ENCODE measurements around the gene SDF4.
A peak's percentile ranks its signal among the peaks of the same experiment; 100 is the strongest.

SDF4 gene

DNA sequence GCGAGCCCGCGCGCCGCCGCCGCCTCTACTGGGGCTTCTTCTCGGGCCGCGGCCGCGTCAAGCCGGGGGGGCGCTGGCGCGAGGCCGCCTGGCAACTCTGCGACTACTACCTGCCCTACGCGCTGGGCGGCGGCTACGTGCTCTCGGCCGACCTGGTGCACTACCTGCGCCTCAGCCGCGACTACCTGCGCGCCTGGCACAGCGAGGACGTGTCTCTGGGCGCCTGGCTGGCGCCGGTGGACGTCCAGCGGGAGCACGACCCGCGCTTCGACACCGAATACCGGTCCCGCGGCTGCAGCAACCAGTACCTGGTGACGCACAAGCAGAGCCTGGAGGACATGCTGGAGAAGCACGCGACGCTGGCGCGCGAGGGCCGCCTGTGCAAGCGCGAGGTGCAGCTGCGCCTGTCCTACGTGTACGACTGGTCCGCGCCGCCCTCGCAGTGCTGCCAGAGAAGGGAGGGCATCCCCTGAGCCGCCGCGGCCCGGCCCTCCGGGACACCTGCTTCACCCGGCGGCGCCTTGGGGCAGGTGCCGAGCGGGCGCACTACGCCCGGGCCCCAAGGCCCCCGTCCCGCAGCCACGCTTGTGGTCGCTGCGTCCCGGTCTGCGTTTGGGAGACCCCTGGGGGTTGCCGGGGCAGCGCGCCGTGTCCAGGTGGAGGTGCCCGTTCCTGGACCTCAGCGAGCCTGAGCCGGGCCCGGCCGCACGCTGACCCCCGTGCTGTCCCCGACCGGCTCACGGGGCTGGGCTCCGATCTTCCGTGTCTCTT, 1.2 kb upstream of the SDF4 start:
- H3K4me3 ChIP-seq (ENCODE audit: low read length): peak overlapping the region; percentile 51; the same call in 1 of the 2 replicates
- no peak for TF ChIP-seq ZNF274 (IDR thresholded peaks at IDR 0.05; ENCODE audit: low read depth, low read length)

DNA sequence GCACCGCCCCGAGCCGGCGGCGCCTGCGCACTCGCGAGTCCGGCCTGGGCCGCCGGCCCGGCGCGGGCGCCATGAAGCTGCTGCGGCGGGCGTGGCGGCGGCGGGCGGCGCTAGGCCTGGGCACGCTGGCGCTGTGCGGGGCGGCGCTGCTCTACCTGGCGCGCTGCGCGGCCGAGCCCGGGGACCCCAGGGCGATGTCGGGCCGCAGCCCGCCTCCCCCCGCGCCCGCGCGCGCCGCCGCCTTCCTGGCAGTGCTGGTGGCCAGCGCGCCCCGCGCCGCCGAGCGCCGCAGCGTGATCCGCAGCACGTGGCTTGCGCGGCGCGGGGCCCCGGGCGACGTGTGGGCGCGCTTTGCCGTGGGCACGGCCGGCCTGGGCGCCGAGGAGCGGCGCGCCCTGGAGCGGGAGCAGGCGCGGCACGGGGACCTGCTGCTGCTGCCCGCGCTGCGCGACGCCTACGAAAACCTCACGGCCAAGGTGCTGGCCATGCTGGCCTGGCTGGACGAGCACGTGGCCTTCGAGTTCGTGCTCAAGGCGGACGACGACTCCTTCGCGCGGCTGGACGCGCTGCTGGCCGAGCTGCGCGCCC, 501 bp upstream of the SDF4 start, which contains the start of gene B3GALT6:
Gene B3GALT6, plus strand, starts transcription at position 30 of the 588 bp plus-strand sequence. Its CDS starts 42 bp downstream, at position 72.
- no peak for TF ChIP-seq ZNF274 (IDR thresholded peaks at IDR 0.05; ENCODE audit: low read depth, low read length)
- peak within 1 kb of the TSS; percentile 73 for H3K4me3 ChIP-seq (ENCODE audit: low read length)

DNA sequence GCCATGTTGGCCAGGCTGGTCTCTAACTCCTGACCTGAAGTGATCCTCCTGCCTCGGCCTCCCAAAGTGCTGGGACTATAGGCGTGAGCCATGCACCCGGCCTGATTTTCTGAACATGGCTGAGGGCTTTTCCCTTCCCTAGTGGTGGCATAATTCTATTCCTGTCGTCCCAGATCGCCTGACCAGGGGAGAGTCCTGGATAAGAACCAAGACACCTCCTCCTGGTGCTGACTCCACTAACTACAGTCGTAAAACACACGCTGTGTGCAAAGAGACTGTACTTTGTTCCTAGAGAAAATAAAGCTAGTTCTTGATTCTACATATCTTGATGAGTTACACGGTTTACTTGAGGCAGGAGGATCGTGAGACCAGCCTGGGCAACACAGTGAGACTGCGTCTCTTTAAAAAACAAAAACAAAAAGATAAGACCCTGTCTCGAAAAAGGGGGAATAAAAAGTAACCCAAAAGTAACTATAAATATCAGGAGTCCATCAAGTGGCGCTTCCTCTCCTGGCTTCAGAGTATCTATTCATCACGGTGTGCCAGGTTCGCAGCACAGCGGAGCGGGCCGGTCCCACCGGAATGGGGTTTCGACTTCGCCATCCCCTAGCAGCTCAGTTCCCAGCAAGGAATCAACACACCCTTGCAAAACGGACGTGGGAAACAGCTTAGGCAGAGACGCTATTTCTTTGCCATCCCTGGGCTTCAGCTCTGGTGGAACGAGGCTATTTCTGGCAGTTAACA, 973 bp downstream of the SDF4 start:
- H3K4me3 ChIP-seq (ENCODE audit: low read length): peak overlapping the region; percentile 73
- no peak for TF ChIP-seq ZNF274 (IDR thresholded peaks at IDR 0.05; ENCODE audit: low read depth, low read length)

DNA sequence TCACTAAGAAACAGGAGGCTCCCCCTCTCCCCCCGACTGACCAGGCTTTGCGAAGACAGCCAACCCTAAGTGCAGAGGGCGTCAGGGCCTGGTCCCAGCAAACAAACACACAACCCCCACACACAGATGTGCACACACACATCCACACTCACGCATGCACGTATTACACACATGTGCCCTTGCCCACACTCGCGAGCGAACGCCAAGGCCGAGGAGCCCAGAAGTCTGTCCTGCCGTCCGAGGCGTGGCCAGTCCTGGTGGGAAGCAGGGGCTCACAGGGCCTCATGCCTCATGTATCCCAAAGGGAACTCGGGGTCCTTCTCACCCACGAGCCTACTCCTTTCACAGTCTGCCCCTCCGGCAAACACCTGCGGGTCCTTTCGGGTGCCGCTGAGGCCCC, 2.0 kb downstream of the SDF4 start:
- no peak for TF ChIP-seq ZNF274 (IDR thresholded peaks at IDR 0.05; ENCODE audit: low read depth, low read length)
- H3K4me3 ChIP-seq (ENCODE audit: low read length): no peak overlapping the region

DNA sequence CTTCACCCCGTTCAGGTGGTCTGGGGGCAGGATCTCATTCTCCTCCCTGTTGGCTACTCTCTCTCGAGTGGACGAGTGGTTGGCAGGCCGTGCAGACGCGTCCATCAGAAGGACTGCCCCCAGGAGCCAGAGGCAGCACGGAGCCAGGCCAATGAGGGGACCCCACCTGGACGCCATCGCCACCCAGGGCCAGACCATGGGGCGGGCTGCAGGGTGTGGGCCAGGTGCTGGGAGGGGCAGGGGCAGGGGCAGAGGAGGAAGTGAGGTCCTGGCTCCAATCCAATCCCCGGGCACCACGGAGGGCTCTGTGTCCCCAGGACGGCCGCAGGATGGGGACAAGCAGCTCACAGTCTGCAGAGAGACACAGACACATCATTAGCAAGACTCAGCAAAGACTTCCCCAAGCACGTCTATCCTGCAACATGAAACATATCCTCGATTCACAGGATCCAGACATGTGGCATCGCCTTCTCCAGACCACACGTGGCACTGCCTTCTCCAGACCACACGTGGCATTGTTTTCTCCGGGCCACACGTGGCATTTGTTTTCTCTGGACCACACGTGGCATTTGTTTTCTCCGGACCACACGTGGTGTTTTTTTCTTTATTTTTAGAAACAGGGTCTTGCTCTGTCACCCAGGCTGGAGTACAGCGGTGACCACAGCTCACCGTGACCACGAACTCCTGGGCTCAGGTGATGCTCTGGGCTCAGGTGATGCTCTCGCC, 3.0 kb downstream of the SDF4 start:
- no peak overlapping the region for H3K4me3 ChIP-seq (ENCODE audit: low read length)
- no peak for TF ChIP-seq ZNF274 (IDR thresholded peaks at IDR 0.05; ENCODE audit: low read depth, low read length)

DNA sequence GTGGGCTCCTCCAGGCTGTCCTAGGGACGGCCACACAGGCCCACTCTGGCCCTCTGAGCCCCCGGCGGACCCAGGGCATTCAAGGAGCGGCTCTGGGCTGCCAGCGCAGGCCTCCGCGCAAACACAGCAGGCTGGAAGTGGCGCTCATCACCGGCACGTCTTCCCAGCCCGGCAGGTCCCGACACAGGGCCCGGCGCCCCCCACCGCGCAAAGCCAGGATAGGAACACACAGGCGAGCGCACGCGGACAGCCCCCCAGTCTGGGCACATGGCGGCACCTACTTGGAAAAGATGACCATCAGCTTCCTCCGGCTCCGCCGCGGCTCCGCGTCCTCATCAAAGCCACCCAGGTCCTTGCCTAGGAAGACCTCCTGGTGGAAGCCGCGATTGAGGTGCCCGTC, 3.6 kb downstream of the SDF4 start:
- no peak for TF ChIP-seq ZNF274 (IDR thresholded peaks at IDR 0.05; ENCODE audit: low read depth, low read length)
- no peak overlapping the region for H3K4me3 ChIP-seq (ENCODE audit: low read length)

DNA sequence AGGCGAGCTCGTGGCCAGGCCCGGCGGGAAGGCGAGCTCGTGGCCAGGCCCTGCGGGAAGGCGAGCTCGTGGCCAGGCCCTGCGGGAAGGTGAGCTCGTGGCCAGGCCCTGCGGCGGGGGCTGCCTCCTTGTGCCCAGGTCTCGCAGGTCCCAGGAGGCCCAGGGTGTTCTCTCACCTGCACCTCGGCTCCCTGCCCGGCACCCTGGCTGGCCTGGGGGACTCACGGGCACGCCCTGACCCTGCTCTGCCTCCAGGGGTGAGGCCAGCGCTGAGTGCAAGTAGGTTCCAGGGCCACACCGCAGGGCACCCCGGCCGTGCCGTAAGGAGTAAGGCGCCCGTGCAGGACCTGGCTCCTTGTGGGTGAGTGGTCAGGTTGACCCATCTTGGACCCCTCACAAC, 4.4 kb downstream of the SDF4 start:
- H3K4me3 ChIP-seq (ENCODE audit: low read length): no peak overlapping the region
- TF ChIP-seq ZNF274 (IDR thresholded peaks at IDR 0.05; ENCODE audit: low read depth, low read length): no peak

DNA sequence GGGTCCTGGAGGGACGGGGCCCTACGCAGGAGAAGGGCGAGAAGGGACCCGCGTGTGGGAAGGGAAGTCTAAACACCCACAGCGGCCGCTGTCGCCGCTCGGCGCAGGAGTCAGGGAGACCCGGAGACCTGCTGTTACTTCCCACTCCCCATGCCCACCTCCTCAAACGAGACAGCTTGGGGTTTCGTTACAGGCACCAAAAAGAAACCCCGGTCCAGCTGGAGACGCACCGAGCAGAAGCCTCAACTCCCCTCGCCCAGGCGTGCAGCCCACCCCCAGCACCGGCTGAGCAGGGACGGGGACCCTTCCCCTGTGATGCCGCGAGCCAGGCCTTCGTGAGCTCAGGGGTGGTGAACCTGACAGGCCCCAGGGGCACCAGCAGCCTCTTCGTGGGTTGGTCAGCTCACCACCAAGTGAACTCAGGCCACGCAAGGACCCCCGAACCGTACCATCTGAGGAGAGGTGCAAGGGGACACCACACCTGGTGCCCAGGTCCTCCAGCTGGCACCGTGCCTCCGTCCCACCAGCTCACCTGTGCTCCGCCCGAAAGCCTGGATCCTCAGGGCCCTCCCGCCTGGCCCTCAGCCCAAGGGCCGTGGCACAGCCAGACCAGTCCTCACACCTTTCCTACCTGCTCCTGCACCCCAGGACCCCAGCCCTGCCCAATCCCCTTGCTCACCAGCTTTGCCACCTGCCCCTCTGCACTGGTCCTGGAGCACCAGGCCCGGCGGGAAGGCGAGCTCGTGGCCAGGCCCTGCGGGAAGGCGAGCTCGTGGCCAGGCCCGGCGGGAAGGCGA, 5.0 kb downstream of the SDF4 start:
- TF ChIP-seq ZNF274 (IDR thresholded peaks at IDR 0.05; ENCODE audit: low read depth, low read length): no peak
- no peak overlapping the region for H3K4me3 ChIP-seq (ENCODE audit: low read length)

DNA sequence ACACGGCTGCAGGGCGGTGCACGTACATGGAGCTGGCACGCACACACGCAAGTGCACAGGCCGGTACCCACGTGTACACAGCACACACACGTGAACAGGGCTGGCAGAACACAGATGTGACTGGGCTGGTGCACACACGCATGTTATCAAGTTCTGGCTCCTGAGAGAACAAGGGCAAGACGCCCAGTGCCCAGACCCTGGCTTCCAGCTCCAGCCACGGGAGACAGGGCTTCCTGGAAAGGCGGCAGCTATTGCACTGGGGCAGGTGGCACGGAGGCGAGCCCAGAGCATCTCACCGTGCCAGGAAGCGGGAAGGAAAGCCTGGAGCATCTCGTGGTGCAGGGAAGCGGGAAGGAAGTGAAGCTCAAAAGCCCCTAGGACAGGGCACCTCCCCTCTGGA, 5.9 kb downstream of the SDF4 start:
- no peak overlapping the region for H3K4me3 ChIP-seq (ENCODE audit: low read length)
- no peak for TF ChIP-seq ZNF274 (IDR thresholded peaks at IDR 0.05; ENCODE audit: low read depth, low read length)

DNA sequence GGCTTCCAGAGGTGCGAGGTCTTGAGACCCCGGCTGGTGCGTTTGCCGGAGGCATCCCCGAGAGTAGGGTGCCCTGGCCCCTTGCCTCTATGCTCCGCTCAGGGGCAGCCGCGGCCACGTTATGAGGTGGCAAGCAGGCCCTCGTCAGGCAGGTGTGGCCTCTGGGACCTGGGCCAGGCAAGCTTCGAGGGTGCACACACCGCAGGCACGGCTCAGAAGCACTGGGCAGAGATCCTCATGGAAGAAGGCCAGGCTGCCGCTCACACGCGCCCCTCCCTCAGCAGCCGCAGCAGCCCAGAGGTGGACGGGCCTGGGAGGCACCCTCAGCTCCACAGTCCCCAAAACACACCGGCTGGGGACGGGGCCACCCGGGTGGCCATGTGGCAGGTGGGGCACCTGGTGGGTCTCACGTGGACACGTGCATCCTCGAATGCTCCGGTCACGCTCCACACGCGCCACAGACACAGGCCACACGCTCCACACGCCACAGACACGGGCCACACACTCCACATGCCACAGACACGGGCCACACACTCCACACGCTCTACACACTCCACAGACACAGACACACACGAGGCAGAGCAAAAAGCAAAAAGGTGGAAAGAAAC, 6.5 kb downstream of the SDF4 start:
- H3K4me3 ChIP-seq (ENCODE audit: low read length): no peak overlapping the region
- TF ChIP-seq ZNF274 (IDR thresholded peaks at IDR 0.05; ENCODE audit: low read depth, low read length): no peak

DNA sequence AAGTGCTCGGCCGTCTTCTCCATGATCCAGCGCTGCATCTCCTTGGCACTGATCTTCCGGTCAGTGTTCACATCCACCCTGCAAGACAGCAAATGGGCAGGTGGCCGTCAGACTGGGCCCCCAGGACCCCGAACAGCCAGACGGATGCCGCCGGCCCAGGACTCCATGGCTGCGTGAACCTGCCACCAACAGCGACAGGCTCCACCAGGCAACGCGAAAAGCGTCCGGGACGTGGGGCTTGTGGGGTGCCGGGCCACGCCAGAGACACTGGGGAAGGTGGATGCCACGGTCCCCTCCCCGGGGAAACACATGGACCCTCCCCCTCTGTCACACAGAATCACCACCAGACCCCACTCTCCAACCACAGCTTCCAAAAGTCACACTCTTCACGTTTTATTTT, 7.9 kb downstream of the SDF4 start:
- no peak overlapping the region for H3K4me3 ChIP-seq (ENCODE audit: low read length)
- no peak for TF ChIP-seq ZNF274 (IDR thresholded peaks at IDR 0.05; ENCODE audit: low read depth, low read length)

DNA sequence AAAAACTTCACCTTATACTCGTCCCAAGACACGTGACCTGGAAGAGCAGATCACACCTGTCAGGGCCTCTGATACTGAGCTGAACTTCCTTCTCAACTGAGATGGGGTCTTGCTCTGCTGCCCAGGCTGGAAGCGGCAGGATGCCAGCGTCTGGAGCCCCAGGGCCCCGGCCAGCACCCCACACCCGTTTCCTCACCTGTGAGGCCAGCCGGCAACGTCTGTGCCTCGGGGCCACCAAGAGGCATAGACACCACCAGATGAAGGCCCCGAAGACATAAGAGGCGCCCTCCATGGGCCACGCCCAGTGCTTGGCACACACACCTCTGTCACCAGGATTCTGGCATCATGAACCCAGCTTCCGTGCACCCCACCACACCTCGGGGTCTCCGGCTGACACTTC, 8.5 kb downstream of the SDF4 start:
- H3K4me3 ChIP-seq (ENCODE audit: low read length): no peak overlapping the region
- TF ChIP-seq ZNF274 (IDR thresholded peaks at IDR 0.05; ENCODE audit: low read depth, low read length): no peak

DNA sequence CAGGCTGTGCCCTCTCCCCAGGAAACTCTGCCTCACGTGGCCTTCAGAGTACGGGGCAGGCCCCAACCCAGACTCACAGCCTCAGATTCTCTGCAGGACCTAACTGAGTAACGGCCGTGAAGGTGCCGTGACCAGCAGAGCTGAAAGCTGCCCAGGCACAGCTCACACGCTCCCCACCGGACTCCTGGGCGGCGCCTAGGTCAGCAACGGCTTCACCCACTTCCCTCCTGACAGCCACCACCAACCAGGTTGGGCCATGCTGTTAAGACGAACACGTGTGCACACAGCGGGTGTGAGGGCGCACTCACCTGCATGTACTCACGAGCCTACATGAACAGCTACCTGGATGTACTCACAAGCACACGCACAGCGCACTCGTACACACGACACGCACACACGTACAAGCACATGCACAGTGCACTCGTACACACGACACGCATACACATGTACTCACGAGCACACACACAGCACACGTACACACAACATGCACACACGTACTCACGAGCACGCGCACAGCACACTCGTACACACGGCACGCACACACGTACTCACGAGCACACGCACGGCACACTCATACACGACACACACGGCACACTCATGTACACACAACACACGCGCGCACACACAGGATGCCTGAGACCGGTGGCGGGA, 9.1 kb downstream of the SDF4 start:
- no peak overlapping the region for H3K4me3 ChIP-seq (ENCODE audit: low read length)
- no peak for TF ChIP-seq ZNF274 (IDR thresholded peaks at IDR 0.05; ENCODE audit: low read depth, low read length)

Data from GM08714 (cell line).